GM20000 (cell line): ENCODE results near the gene TMTC1.

Experiments used
- DNase-seq: peaks from one replicate; pipeline ENCODE4 v3.0.0; 2012; ENCODE audit warnings: low spot score
- TF ChIP-seq, protein P1 (sequence below): IDR thresholded peaks from 2 replicates; pipeline ENCODE4 v1.5.1; 2012; ENCODE audit warnings: mild to moderate bottlenecking, control low read depth; ENCODE audit errors: extremely low read depth, missing control alignments

TMTC1 gene

DNA sequence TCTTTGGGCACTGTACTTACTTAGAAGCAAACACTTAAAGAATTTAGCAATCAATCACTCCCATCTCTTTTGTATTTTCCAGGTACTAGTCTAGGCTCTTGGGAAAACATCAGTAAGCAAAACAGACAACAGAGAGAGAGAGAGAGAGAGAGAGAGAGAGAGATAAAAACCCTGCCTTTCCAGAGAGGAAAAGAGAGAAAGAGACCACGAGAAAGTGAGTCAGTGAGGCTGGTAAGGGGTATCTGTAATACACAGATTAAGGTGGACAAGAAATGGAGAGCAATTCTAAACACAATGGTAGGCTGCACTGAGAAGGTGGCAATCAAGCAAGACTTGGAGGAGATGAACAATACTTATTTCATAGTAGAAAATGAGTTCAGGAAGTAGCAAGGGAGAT, 166.3 kb downstream of the TMTC1 start:
- DNase-seq, result no peak
- TF ChIP-seq, protein P1, sequence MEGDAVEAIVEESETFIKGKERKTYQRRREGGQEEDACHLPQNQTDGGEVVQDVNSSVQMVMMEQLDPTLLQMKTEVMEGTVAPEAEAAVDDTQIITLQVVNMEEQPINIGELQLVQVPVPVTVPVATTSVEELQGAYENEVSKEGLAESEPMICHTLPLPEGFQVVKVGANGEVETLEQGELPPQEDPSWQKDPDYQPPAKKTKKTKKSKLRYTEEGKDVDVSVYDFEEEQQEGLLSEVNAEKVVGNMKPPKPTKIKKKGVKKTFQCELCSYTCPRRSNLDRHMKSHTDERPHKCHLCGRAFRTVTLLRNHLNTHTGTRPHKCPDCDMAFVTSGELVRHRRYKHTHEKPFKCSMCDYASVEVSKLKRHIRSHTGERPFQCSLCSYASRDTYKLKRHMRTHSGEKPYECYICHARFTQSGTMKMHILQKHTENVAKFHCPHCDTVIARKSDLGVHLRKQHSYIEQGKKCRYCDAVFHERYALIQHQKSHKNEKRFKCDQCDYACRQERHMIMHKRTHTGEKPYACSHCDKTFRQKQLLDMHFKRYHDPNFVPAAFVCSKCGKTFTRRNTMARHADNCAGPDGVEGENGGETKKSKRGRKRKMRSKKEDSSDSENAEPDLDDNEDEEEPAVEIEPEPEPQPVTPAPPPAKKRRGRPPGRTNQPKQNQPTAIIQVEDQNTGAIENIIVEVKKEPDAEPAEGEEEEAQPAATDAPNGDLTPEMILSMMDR, result no peak

DNA sequence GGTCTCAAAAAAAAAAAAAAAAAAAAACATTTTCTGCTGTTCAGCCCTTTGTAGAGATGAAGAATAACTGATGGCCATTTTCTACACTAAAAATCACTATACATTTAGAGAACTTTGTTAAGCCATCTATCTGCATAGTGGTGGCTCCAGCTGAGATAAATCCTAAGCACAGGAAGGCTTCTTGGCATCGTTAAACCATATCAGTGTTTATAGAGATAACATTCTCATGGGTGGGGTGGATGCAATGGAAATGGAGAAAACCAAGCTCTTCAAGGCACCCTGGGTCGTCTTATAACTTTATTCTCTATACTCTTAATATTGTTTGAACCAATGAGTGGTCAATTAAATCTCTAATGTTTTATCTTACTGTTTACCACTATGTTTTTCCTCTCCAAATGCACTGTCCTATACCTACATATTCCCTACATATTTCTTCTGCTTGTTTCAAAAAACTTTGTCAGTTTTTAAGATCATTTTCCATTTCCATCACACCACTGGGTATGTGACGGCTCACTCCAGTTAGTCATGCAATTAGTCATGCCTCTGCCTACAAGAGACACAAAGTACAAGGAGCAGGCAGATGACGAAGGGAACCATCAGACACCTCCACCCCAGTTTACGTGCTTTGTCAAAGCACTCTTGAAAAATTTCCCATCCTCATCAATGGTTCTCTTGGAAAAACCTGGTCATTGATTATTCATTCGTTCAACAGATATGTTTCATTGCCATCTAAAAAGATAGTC, 166.9 kb downstream of the TMTC1 start:
- no peak for DNase-seq
- TF ChIP-seq, protein P1, result no peak

DNA sequence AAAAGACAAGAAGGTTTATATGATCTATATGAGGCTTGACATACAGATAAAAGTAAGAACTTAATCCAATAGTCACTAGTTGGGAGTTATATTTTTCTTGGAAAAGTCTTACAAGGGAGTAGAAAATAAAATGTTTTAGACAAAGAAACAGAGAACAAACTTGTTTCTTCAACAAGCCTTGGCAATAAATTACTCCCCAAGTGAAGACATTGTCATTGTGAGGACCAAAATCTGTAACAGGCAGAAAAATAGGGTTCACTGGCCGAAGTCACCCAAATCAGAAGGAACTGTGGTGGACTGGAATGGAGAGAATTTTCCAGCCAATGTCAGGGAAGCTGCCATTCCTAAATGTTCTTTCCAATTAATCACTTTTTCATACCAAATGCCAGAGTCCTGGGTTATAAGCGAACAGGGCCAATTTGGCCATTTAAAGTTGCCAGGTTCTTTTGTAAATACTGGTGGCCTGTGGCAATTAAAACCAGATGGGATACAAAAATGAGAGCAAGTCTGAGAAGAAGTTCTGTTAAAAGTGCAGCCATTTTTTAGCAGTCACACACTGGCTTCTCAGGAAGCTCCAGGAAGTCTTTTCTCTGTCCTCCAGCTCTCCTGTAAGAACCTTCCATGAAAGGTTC, 168.9 kb downstream of the TMTC1 start:
- no peak for DNase-seq
- TF ChIP-seq, protein P1, result no peak

DNA sequence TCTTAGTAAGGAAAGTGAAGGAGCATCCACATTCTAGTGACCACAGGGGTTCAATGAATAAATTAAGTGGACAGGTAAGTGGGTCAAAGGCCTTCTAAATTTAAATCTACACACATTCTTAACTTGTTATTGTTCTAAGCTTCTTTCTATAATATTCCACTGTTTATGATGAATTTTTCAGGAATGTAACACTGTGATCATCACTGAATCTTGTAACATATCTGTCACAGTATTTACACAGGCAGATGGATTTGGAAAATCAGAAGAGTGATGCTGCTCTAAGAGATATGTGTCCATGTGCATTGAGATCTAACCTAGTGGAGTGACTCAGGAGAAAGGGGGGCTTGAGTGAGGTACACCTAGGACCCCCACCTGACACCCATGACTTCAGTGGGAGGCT, 170.8 kb downstream of the TMTC1 start:
- DNase-seq, result no peak
- TF ChIP-seq, protein P1, result no peak

DNA sequence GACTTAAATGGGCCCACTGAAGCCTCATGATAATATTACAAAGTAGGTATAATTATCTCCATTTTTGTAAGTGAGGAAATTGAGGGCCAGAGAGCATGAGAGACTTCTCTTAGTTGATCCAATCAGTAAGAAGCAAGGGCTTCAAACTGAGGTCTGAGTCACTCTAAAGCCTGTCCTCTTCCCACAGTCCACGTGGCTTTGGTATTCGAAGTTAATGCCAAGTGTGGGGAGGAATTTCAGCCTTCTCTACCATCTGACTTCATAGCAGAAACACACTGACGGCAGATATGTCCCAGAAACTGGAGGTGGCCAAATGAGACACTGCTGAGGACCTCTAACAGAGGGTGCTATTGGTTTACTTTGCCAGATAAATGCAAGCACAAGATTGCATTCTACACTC, 171.8 kb downstream of the TMTC1 start:
- no peak for DNase-seq

GRCh38 chr12:29610473-29611170, 173.1 kb downstream of the TMTC1 start:
- TF ChIP-seq, protein P1, result no peak
- DNase-seq, result no peak

More for the DNA sequence above, 171.8 kb downstream of the TMTC1 start:
- TF ChIP-seq, protein P1, result no peak
